Measurements from ENCODE around the gene GPSM3. TPM values are rescaled to one million over a fixed set of nuclear protein-coding genes. Genes with fewer than 3 reads are reported as not detected.

Gene GPSM3
- total RNA-seq, 1 donor from 2014 or later: 1.6 TPM

- peaks cover 43 to 68% (median 45%) of the 10 kb centered on the region in 3 donors for H3K36me3 ChIP-seq (ENCODE audit: control insufficient read depth in 3 of 3, insufficient read depth in 3 of 3, low read length in 3 of 3)
- peaks cover 0 to 5% (median 0%) of the 10 kb centered on the region in 3 donors for H3K4me1 ChIP-seq (ENCODE audit: control insufficient read depth in 3 of 3, insufficient read depth in 3 of 3, low read length in 3 of 3)
- no peak overlapping the region for H3K9ac ChIP-seq (ENCODE audit: low read depth in 1 of 3, low read length in 3 of 3)
- no peaks in the 10 kb centered on the region for H3K9me3 ChIP-seq (ENCODE audit: control insufficient read depth in 3 of 3, low read length in 3 of 3)
- H3K4me3 ChIP-seq (ENCODE audit: low read length in 3 of 3): no peak overlapping the region
- no peak overlapping the region for H3K27ac ChIP-seq (ENCODE audit: low read depth, low read length)
- no peaks in the 10 kb centered on the region for H3K27me3 ChIP-seq (ENCODE audit: control insufficient read depth in 3 of 3, insufficient read depth in 3 of 3, low read length in 3 of 3)
Measured at GRCh38 chr6:32166411-32167061, 25.9 kb downstream of the GPSM3 start.

DNA sequence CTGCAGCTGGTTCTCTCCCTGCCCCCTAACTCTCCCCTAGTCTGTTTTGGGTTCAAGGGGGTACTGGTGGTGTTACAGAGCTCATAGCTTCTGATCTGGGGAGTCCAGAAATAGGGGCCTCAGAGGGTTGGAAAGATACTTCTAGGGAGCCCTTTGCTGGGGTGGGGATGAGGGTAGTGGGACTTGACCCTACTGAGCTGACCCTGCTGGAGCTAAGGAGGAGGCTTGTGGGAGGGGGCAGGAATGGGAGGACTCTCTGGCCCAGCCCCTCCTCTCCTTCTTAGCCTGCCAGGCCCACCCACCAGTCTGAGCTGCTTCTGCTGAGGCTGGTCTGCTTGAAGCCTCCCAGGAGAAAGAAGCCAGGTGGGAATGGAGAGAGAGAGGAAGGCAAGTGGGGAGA lies 28.1 kb downstream of the GPSM3 start, which contains the start of gene EGFL8:
TSS of gene EGFL8 (plus strand) at position 301 of the 400 bp plus-strand sequence. CDS start 1,571 bp downstream, outside the sequence.
- Histone ChIP-seq H3K9me3 (ENCODE audit: control insufficient read depth in 3 of 3, low read length in 3 of 3) (no peaks in the 10 kb centered on the region), H3K27ac (ENCODE audit: low read depth, low read length) (no peak within 1 kb of the TSS), H3K4me3 (ENCODE audit: low read length in 3 of 3) (no peak within 1 kb of the TSS), H3K36me3 (ENCODE audit: control insufficient read depth in 3 of 3, insufficient read depth in 3 of 3, low read length in 3 of 3) (peaks cover 24 to 48% (median 29%) of the 10 kb centered on the region in 3 donors), H3K27me3 (ENCODE audit: control insufficient read depth in 3 of 3, insufficient read depth in 3 of 3, low read length in 3 of 3) (no peaks in the 10 kb centered on the region), H3K4me1 (ENCODE audit: control insufficient read depth in 3 of 3, insufficient read depth in 3 of 3, low read length in 3 of 3) (peaks cover 0 to 5% (median 0%) of the 10 kb centered on the region in 3 donors), H3K9ac (ENCODE audit: low read depth in 1 of 3, low read length in 3 of 3) (peak within 1 kb of the TSS in 1 of 3 donors; percentile 45)

- Histone ChIP-seq H3K9ac (ENCODE audit: low read depth in 1 of 3, low read length in 3 of 3) (peak overlapping the region in 1 of 3 donors; percentile 45), H3K27ac (ENCODE audit: low read depth, low read length) (no peak overlapping the region)
Measured at GRCh38 chr6:32163559-32164258, 28.7 kb downstream of the GPSM3 start.

GRCh38 chr6:32158052-32158451 lies 34.4 kb downstream of the GPSM3 start:
- Histone ChIP-seq H3K4me1 (ENCODE audit: control insufficient read depth in 3 of 3, insufficient read depth in 3 of 3, low read length in 3 of 3) (peaks cover 20 to 25% (median 21%) of the 10 kb centered on the region in 3 donors), H3K36me3 (ENCODE audit: control insufficient read depth in 3 of 3, insufficient read depth in 3 of 3, low read length in 3 of 3) (peaks cover 24 to 32% (median 27%) of the 10 kb centered on the region in 3 donors), H3K9me3 (ENCODE audit: control insufficient read depth in 3 of 3, low read length in 3 of 3) (no peaks in the 10 kb centered on the region), H3K27me3 (ENCODE audit: control insufficient read depth in 3 of 3, insufficient read depth in 3 of 3, low read length in 3 of 3) (no peaks in the 10 kb centered on the region), H3K9ac (ENCODE audit: low read depth in 1 of 3, low read length in 3 of 3) (no peak overlapping the region), H3K4me3 (ENCODE audit: low read length in 3 of 3) (no peak overlapping the region), H3K27ac (ENCODE audit: low read depth, low read length) (no peak overlapping the region)

More at GRCh38 chr6:32163559-32164258, 28.7 kb downstream of the GPSM3 start:
- no peak overlapping the region for H3K4me3 ChIP-seq (ENCODE audit: low read length in 3 of 3)
- H3K4me1 ChIP-seq (ENCODE audit: control insufficient read depth in 3 of 3, insufficient read depth in 3 of 3, low read length in 3 of 3): peaks cover 0 to 5% (median 0%) of the 10 kb centered on the region in 3 donors
- H3K9me3 ChIP-seq (ENCODE audit: control insufficient read depth in 3 of 3, low read length in 3 of 3): no peaks in the 10 kb centered on the region
- no peaks in the 10 kb centered on the region for H3K27me3 ChIP-seq (ENCODE audit: control insufficient read depth in 3 of 3, insufficient read depth in 3 of 3, low read length in 3 of 3)
- H3K36me3 ChIP-seq (ENCODE audit: control insufficient read depth in 3 of 3, insufficient read depth in 3 of 3, low read length in 3 of 3): peaks cover 19 to 44% (median 26%) of the 10 kb centered on the region in 3 donors

GRCh38 chr6:32156891-32157290 lies 35.6 kb downstream of the GPSM3 start:
- H3K9ac ChIP-seq (ENCODE audit: low read depth in 1 of 3, low read length in 3 of 3): no peak overlapping the region
- no peak overlapping the region for H3K27ac ChIP-seq (ENCODE audit: low read depth, low read length)
- no peak overlapping the region for H3K4me3 ChIP-seq (ENCODE audit: low read length in 3 of 3)
- peaks cover 27 to 35% (median 29%) of the 10 kb centered on the region in 3 donors for H3K4me1 ChIP-seq (ENCODE audit: control insufficient read depth in 3 of 3, insufficient read depth in 3 of 3, low read length in 3 of 3)
- H3K36me3 ChIP-seq (ENCODE audit: control insufficient read depth in 3 of 3, insufficient read depth in 3 of 3, low read length in 3 of 3): peaks cover 19 to 25% (median 24%) of the 10 kb centered on the region in 3 donors
- H3K27me3 ChIP-seq (ENCODE audit: control insufficient read depth in 3 of 3, insufficient read depth in 3 of 3, low read length in 3 of 3): no peaks in the 10 kb centered on the region
- no peaks in the 10 kb centered on the region for H3K9me3 ChIP-seq (ENCODE audit: control insufficient read depth in 3 of 3, low read length in 3 of 3)

DNA sequence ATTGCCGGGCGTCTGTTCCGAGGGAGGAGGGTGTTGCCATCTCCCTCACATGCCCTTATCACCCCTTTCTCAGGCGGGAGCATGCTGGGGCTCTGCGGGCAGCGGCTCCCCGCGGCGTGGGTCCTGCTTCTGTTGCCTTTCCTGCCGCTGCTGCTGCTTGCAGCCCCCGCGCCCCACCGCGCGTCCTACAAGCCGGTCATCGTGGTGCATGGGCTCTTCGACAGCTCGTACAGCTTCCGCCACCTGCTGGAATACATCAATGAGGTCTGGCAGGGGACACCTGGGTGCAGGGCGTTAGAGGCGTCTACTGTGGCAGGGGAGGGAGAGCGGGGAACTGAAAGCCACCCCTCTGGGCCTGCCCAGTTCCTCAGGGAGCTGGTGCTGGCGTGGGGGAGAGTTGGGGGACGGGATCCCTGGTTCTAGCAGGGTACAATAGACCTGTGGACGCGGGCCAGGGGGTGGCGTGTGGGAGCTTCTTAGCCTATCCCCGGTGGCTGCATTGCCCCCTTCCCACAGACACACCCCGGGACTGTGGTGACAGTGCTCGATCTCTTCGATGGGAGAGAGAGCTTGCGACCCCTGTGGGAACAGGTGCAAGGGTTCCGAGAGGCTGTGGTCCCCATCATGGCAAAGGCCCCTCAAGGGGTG lies 37.8 kb downstream of the GPSM3 start:
- H3K4me3 ChIP-seq (ENCODE audit: low read length in 3 of 3): peak overlapping the region; percentile 94 to 95 (median 95)
- peak overlapping the region; percentile 86 for H3K27ac ChIP-seq (ENCODE audit: low read depth, low read length)
- peaks cover 7 to 13% (median 12%) of the 10 kb centered on the region in 3 donors for H3K27me3 ChIP-seq (ENCODE audit: control insufficient read depth in 3 of 3, insufficient read depth in 3 of 3, low read length in 3 of 3)
- peak overlapping the region; percentile 85 to 96 (median 95) for H3K9ac ChIP-seq (ENCODE audit: low read depth in 1 of 3, low read length in 3 of 3)
- peaks cover 28 to 35% (median 29%) of the 10 kb centered on the region in 3 donors for H3K4me1 ChIP-seq (ENCODE audit: control insufficient read depth in 3 of 3, insufficient read depth in 3 of 3, low read length in 3 of 3)
- no peaks in the 10 kb centered on the region for H3K9me3 ChIP-seq (ENCODE audit: control insufficient read depth in 3 of 3, low read length in 3 of 3)
- H3K36me3 ChIP-seq (ENCODE audit: control insufficient read depth in 3 of 3, insufficient read depth in 3 of 3, low read length in 3 of 3): peaks cover 19 to 25% (median 24%) of the 10 kb centered on the region in 3 donors

- H3K9me3 ChIP-seq (ENCODE audit: control insufficient read depth in 3 of 3, low read length in 3 of 3): no peaks in the 10 kb centered on the region
- H3K9ac ChIP-seq (ENCODE audit: low read depth in 1 of 3, low read length in 3 of 3): peak within 1 kb of the TSS; percentile 85 to 96 (median 95)
- peaks cover 28 to 35% (median 29%) of the 10 kb centered on the region in 3 donors for H3K4me1 ChIP-seq (ENCODE audit: control insufficient read depth in 3 of 3, insufficient read depth in 3 of 3, low read length in 3 of 3)
- peaks cover 12 to 21% (median 14%) of the 10 kb centered on the region in 3 donors for H3K27me3 ChIP-seq (ENCODE audit: control insufficient read depth in 3 of 3, insufficient read depth in 3 of 3, low read length in 3 of 3)
- peaks cover 19 to 25% (median 24%) of the 10 kb centered on the region in 3 donors for H3K36me3 ChIP-seq (ENCODE audit: control insufficient read depth in 3 of 3, insufficient read depth in 3 of 3, low read length in 3 of 3)
- H3K27ac ChIP-seq (ENCODE audit: low read depth, low read length): peak within 1 kb of the TSS; percentile 86
- peak within 1 kb of the TSS; percentile 94 to 95 (median 95) for H3K4me3 ChIP-seq (ENCODE audit: low read length in 3 of 3)
Measured at GRCh38 chr6:32153564-32154513, 38.6 kb downstream of the GPSM3 start, which contains the start of gene PPT2. PPT2 (plus strand) TSS chr6:32154141; CDS start chr6:32154595, 454 bp downstream.

GRCh38 chr6:32152769-32153563 lies 39.5 kb downstream of the GPSM3 start:
- Histone ChIP-seq H3K27me3 (ENCODE audit: control insufficient read depth in 3 of 3, insufficient read depth in 3 of 3, low read length in 3 of 3) (peaks cover 14 to 27% (median 19%) of the 10 kb centered on the region in 3 donors), H3K36me3 (ENCODE audit: control insufficient read depth in 3 of 3, insufficient read depth in 3 of 3, low read length in 3 of 3) (peaks cover 11 to 17% (median 16%) of the 10 kb centered on the region in 3 donors), H3K9ac (ENCODE audit: low read depth in 1 of 3, low read length in 3 of 3) (peak overlapping the region; percentile 85 to 96 (median 95)), H3K9me3 (ENCODE audit: control insufficient read depth in 3 of 3, low read length in 3 of 3) (no peaks in the 10 kb centered on the region), H3K27ac (ENCODE audit: low read depth, low read length) (peak overlapping the region; percentile 86), H3K4me1 (ENCODE audit: control insufficient read depth in 3 of 3, insufficient read depth in 3 of 3, low read length in 3 of 3) (peaks cover 28 to 35% (median 29%) of the 10 kb centered on the region in 3 donors), H3K4me3 (ENCODE audit: low read length in 3 of 3) (peak overlapping the region; percentile 94 to 95 (median 95))

Measured in skeletal muscle tissue (tissue), 4 donors.